Prostate gland (tissue), 2 donors: ENCODE results near the gene RNF115. TPM values are rescaled to one million over a fixed set of nuclear protein-coding genes. Genes with fewer than 3 reads are reported as not detected.

Experiments
- DNase-seq: peaks from one replicate; pipeline ENCODE4 v3.0.0-alpha.2; 2019; ENCODE audit warnings: low spot score
- H3K27ac ChIP-seq, 2 donors: fragments of 200-600 bp; sonication (generic); 2 replicates each; pipeline ENCODE4 v1.5.1; 2017 to 2019
- H3K27me3 ChIP-seq: fragments of 200-600 bp; sonication (generic); replicated peaks from 2 replicates; pipeline ENCODE4 v1.5.1; 2019; ENCODE audit not compliant: insufficient read depth
- H3K36me3 ChIP-seq, 2 donors: fragments of 200-600 bp; sonication (generic); 1 replicate in 1 of 2; 2 replicates in 1 of 2; pipeline versions ENCODE4 v1.5.1 to v1.8.1; 2017 to 2019
- H3K4me1 ChIP-seq: fragments of 200-600 bp; sonication (generic); replicated peaks from 2 replicates; pipeline ENCODE4 v1.5.1; 2019
- H3K4me3 ChIP-seq, 2 donors: fragments of 200-600 bp; sonication (generic); 2 replicates each; pipeline ENCODE4 v1.5.1; 2017 to 2019
- H3K9me3 ChIP-seq: fragments of 200-600 bp; sonication (generic); 2 replicates; pipeline ENCODE4 v1.5.1; 2017
- POLR2A ChIP-seq: fragments of 450-650 bp; IDR thresholded peaks from one replicate; pipeline ENCODE4 v1.6.1; 2016; ENCODE audit warnings: antibody characterized with exemption, mild to moderate bottlenecking
- POLR2AphosphoS5 ChIP-seq: sonication (generic); formaldehyde crosslinking; IDR thresholded peaks from one replicate; pipeline ENCODE4 v1.6.1; 2017; ENCODE audit warnings: antibody characterized with exemption
- WGBS: methylation state at CpG from one replicate; pipeline ENCODE4 v1.1.5; 2018; 5-methylcytosine and 5-hydroxymethylcytosine counted together
- intact Hi-C: fragments of 100-400 bp; cut with DNase I; formaldehyde crosslinking; loops from one replicate; pipeline ENCODE4 v1.14.2; 2022
- microRNA-seq: library from miRNA; unstranded; fragments of <30 nt; microRNA quantifications from one replicate; pipeline ENCODE4, GENCODE V29; 2016
- small RNA-seq, 2 donors: library from RNA; depleted of rRNA; stranded (forward); fragments of <200 nt; gene quantifications; one replicate each; pipeline ENCODE3, GENCODE V24; 2016
- total RNA-seq, 2 donors: library from RNA; depleted of rRNA; stranded (reverse); fragments of >200 nt; gene quantifications; one replicate each; pipeline ENCODE4 v1.1.0, GENCODE V29; 2016
- TF ChIP-seq, protein P1 (sequence below), 4 experiments: fragments of 200-600 bp in 2 of 4; fragments of 450-650 bp in 2 of 4; sonication (generic) in 2 of 4; IDR thresholded peaks; 1 replicate in 3 of 4; 2 replicates in 1 of 4; pipeline ENCODE4 v1.5.1; 2016 to 2019; ENCODE audit warnings: antibody characterized with exemption in 4 of 4, mild to moderate bottlenecking in 2 of 4, moderate library complexity in 2 of 4

The RNF115 gene
- total RNA-seq, 2 donors from 2014 or later, result 12.5 to 21.4 TPM

DNA sequence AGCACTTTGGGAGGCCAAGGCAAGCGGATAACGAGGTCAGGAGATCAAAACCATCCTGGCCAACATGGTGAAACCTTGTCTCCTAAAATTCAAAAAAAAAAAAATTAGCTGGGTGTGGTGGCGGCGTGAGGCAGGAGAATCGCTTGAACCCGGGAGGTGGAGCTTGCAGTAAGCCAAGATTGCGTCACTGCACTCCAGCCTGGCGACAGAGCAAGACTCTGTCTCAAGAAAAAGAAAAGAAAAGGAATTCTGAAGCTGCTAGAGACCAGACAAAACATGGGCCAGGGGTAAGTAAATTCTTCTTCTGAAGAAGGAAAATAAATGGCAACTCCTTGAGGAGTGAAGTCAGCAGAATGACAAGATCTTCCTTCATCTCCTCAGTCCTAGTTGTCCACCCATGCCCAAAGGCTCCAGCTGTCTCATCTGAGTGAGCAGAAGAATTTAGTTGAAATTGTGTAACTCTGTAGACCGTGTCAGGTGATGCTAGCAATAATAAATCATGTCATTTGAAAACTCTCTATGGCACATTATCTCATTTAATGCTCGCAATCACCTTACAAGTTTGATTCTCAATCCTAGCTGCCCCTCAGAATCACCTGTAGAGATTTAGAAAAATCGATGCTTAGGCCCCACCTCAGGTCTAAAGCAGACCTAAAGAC lies 131.0 kb downstream of the RNF115 start:
- H3K27me3 ChIP-seq, result no peaks in the 10 kb centered on the region
- no peak for DNase-seq
- no peak overlapping the region for H3K27ac ChIP-seq
- no peaks in the 10 kb centered on the region for H3K4me1 ChIP-seq
- intact Hi-C loops, result no loop called here
- no peaks in the 10 kb centered on the region for H3K36me3 ChIP-seq
- WGBS, result 93% methylated on average over 11 of the region's 11 CpGs
- no peaks in the 10 kb centered on the region for H3K9me3 ChIP-seq
- H3K4me3 ChIP-seq, result no peak overlapping the region
- TF ChIP-seq POLR2AphosphoS5 (no peak), POLR2A (no peak)
- TF ChIP-seq, protein P1, sequence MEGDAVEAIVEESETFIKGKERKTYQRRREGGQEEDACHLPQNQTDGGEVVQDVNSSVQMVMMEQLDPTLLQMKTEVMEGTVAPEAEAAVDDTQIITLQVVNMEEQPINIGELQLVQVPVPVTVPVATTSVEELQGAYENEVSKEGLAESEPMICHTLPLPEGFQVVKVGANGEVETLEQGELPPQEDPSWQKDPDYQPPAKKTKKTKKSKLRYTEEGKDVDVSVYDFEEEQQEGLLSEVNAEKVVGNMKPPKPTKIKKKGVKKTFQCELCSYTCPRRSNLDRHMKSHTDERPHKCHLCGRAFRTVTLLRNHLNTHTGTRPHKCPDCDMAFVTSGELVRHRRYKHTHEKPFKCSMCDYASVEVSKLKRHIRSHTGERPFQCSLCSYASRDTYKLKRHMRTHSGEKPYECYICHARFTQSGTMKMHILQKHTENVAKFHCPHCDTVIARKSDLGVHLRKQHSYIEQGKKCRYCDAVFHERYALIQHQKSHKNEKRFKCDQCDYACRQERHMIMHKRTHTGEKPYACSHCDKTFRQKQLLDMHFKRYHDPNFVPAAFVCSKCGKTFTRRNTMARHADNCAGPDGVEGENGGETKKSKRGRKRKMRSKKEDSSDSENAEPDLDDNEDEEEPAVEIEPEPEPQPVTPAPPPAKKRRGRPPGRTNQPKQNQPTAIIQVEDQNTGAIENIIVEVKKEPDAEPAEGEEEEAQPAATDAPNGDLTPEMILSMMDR (IDR thresholded peaks at IDR 0.05), result no peak

DNA sequence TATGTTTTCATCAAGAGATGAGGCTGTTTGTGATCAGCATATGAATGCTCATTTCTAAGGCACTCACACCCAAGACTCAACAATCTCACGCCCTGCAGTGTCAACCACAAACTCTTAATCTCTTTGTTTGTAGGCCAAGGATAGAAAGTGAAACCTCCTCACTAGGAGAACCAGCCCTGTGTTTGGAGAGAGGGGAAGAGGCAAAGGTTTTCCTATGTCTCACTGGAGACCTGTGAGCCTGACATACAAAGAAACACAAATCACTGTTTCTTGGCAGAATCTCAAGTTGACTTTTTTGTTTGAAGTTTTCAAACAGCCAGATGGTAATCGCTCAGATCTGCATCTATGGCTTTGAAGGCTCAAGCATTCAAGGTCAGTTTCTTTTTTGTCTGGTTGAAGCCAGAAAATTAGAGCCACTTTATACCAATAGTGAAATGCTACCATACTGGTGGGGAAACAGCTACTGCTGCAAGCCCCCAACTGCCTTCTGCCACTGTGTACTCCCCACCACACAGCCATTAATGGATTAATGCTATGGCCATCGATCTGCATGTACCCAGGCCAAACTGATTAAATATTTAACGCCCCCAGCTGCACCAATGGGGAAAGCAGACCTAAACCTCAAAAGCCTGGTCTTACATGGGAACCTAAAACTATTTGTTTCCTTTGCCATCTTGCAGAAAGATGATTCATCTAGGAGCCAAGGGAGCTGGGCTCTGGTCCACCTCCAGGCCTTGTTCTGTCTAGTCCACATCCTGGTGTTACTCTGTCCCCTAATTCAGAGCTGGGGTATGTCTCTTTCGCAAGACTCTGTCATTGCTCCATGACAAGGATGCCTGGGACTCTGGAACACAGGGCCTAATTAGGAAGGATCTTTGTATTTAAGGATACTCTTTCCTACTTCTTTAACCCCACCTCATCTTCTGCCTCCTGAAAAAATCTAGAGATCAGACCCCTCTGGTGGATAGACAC lies 133.0 kb downstream of the RNF115 start:
- Histone ChIP-seq H3K9me3 (no peaks in the 10 kb centered on the region), H3K36me3 (no peaks in the 10 kb centered on the region), H3K4me3 (no peak overlapping the region), H3K27ac (peak overlapping the region in 1 of 2 donors; percentile 21), H3K27me3 (no peaks in the 10 kb centered on the region), H3K4me1 (no peaks in the 10 kb centered on the region)
- intact Hi-C loops, result no loop called here
- 47% methylated on average over 5 of the region's 5 CpGs for WGBS
- DNase-seq, result peak; percentile 18
- TF ChIP-seq, protein P1 (IDR thresholded peaks at IDR 0.05), result no peak
- TF ChIP-seq POLR2A, result no peak
- TF ChIP-seq POLR2AphosphoS5, result no peak

DNA sequence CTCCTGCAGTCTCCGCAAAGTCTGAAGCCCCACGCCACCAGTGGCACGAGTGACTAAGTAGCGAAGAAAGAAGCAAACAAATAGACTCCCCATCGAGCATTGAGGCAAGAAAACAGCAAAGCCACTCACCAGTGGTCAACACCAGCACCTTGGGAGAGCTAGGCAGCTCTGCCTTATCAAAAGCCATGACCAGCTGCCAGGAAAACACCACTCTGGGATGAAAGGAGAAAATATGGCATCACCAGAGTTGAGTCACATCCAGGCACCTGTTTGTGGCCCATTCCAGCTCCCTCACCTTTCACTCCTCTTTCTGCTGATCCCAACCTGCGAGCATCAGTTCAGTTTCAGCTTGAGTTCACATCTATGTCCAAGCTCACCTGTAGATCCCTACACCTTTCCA lies 134.0 kb downstream of the RNF115 start:
- intact Hi-C loops, result no loop called here
- no peak overlapping the region for H3K4me3 ChIP-seq
- H3K9me3 ChIP-seq, result no peaks in the 10 kb centered on the region
- no peaks in the 10 kb centered on the region for H3K27me3 ChIP-seq
- H3K36me3 ChIP-seq, result no peaks in the 10 kb centered on the region
- TF ChIP-seq POLR2AphosphoS5 (no peak), POLR2A (no peak)
- TF ChIP-seq, protein P1 (IDR thresholded peaks at IDR 0.05), result no peak
- H3K4me1 ChIP-seq, result no peaks in the 10 kb centered on the region
- H3K27ac ChIP-seq, result no peak overlapping the region
- no peak for DNase-seq
- WGBS, result 92% methylated on average over 6 of the region's 6 CpGs

DNA sequence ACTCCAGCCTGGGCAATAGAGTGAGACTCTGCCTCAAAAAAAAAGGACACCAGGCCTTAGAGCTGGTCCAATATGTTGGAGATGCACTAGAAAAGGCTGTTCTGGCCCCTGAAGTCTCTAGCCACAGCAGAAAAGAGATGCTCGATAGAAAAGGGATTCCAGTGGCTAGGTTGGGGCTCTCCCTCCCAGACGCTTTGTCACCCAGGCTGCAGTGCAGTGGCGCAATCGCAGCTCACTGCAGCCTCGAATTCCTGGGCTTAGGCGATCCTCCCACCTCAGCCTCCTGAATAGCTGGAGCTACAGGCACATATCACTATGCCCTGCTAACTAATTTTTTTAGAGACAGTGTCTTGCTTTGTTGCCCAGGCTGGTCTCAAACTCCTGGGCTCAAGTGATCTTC lies 135.0 kb downstream of the RNF115 start:
- no peak for DNase-seq
- 97% methylated on average over 6 of the region's 6 CpGs for WGBS
- intact Hi-C loops, result no loop called here
- Histone ChIP-seq H3K27me3 (no peaks in the 10 kb centered on the region), H3K4me1 (no peaks in the 10 kb centered on the region), H3K4me3 (no peak overlapping the region), H3K36me3 (no peaks in the 10 kb centered on the region), H3K9me3 (no peaks in the 10 kb centered on the region), H3K27ac (no peak overlapping the region)
- TF ChIP-seq POLR2AphosphoS5 (no peak), POLR2A (no peak)
- TF ChIP-seq, protein P1 (IDR thresholded peaks at IDR 0.05), result no peak

Small RNA genes within 50 kb of the gene (microRNA-seq; reads per million reads assigned to microRNA genes)
- gene MIR6736, result 1.2 reads per million, percentile 12 among the genes with 10 or more reads in this experiment

Small RNA genes within 50 kb of the gene (small RNA-seq; reads per million reads assigned to genes)
- gene MIR6736, result 0 reads per million in 2 donors

Other genes starting within 250 kb of the RNF115 start
- gene GPR89A, start 216.1 kb downstream of the RNF115 start, total RNA-seq, result 10 to 100 TPM; 14.5 to 30.1 TPM
- gene PDZK1, start 116.7 kb downstream of the RNF115 start, total RNA-seq, result under 1 TPM in 1 of 2 donors, not detected in 1; 0.55 TPM
- gene CD160, start 104.6 kb downstream of the RNF115 start, total RNA-seq, result not detected
- 10 to 100 TPM; 22.5 to 48.0 TPM for gene POLR3C, start 105 bp upstream of the RNF115 start, total RNA-seq
- 1 to 10 TPM; 3.5 to 8.6 TPM for gene NUDT17, start 21.5 kb upstream of the RNF115 start, total RNA-seq
- 10 to 100 TPM; 41.7 to 48.8 TPM for gene PIAS3, start 35.0 kb upstream of the RNF115 start, total RNA-seq
- 1 to 10 TPM; 6.6 to 7.5 TPM for gene ANKRD35, start 61.8 kb upstream of the RNF115 start, total RNA-seq
- 1 to 10 TPM; 6.4 to 7.4 TPM for gene ITGA10, start 86.0 kb upstream of the RNF115 start, total RNA-seq
- gene PEX11B, start 94.6 kb upstream of the RNF115 start, total RNA-seq, result 10 to 100 TPM; 35.9 to 37.7 TPM
- 100 to 1,000 TPM; 127 to 159 TPM for gene RBM8A, start 103.4 kb upstream of the RNF115 start, total RNA-seq
- 10 to 100 TPM; 30.0 to 31.8 TPM for gene LIX1L, start 133.9 kb upstream of the RNF115 start, total RNA-seq
- gene ANKRD34A, start 140.5 kb upstream of the RNF115 start, total RNA-seq, result 1 to 10 TPM; 1.6 to 2.4 TPM
- 10 to 100 TPM; 20.3 to 23.2 TPM for gene POLR3GL, start 140.6 kb upstream of the RNF115 start, total RNA-seq
- 100 to 1,000 TPM; 618 to 736 TPM for gene TXNIP, start 172.5 kb upstream of the RNF115 start, total RNA-seq
- gene HJV, start 197.6 kb upstream of the RNF115 start, total RNA-seq, result 1 to 10 TPM in 1 of 2 donors, not detected in 1; 1.2 TPM